ENCODE data around the gene TRPC3.

TRPC3 gene

GRCh38 chr4:121951521-121952110 lies at the start of gene TRPC3:
Gene TRPC3, minus strand, starts transcription at chr4:121952060. Its CDS starts 380 bp downstream, at chr4:121951680.
- DNase-seq (ENCODE audit: low spot score), result peak; percentile 71

GRCh38 chr4:122000849-122001248 lies 49.0 kb upstream of the TRPC3 start:
- DNase-seq (ENCODE audit: low spot score), result no peak

- DNase-seq (ENCODE audit: low spot score), result no peak
Measured at GRCh38 chr4:121998024-121998423, 46.2 kb upstream of the TRPC3 start.

GRCh38 chr4:121995790-121996537 lies 44.1 kb upstream of the TRPC3 start:
- no peak for DNase-seq (ENCODE audit: low spot score)

GRCh38 chr4:121991968-121992367 lies 40.1 kb upstream of the TRPC3 start:
- no peak for DNase-seq (ENCODE audit: low spot score)

GRCh38 chr4:121990489-121990888 lies 38.6 kb upstream of the TRPC3 start:
- no peak for DNase-seq (ENCODE audit: low spot score)

GRCh38 chr4:121989715-121990114 lies 37.9 kb upstream of the TRPC3 start:
- DNase-seq (ENCODE audit: low spot score), result no peak

- DNase-seq (ENCODE audit: low spot score), result no peak
Measured at GRCh38 chr4:121988950-121989349, 37.1 kb upstream of the TRPC3 start.

- DNase-seq (ENCODE audit: low spot score), result peak; percentile 43
Measured at GRCh38 chr4:121980643-121981042, 28.8 kb upstream of the TRPC3 start.

- DNase-seq (ENCODE audit: low spot score), result no peak
Measured at GRCh38 chr4:121978172-121978516, 26.3 kb upstream of the TRPC3 start.

- no peak for DNase-seq (ENCODE audit: low spot score)
Measured at GRCh38 chr4:121977251-121978171, 25.7 kb upstream of the TRPC3 start.

GRCh38 chr4:121975784-121976183 lies 23.9 kb upstream of the TRPC3 start:
- DNase-seq (ENCODE audit: low spot score), result no peak

GRCh38 chr4:121973816-121974215 lies 22.0 kb upstream of the TRPC3 start:
- no peak for DNase-seq (ENCODE audit: low spot score)

GRCh38 chr4:121968859-121969258 lies 17.0 kb upstream of the TRPC3 start:
- DNase-seq (ENCODE audit: low spot score), result no peak

GRCh38 chr4:121964958-121965357 lies 13.1 kb upstream of the TRPC3 start:
- DNase-seq (ENCODE audit: low spot score), result no peak

GRCh38 chr4:121960818-121961217 lies 9.0 kb upstream of the TRPC3 start:
- no peak for DNase-seq (ENCODE audit: low spot score)

GRCh38 chr4:121958777-121959176 lies 6.9 kb upstream of the TRPC3 start:
- no peak for DNase-seq (ENCODE audit: low spot score)

- DNase-seq (ENCODE audit: low spot score), result no peak
Measured at GRCh38 chr4:121957266-121957665, 5.4 kb upstream of the TRPC3 start.

GRCh38 chr4:121953860-121954259 lies 2.0 kb upstream of the TRPC3 start:
- no peak for DNase-seq (ENCODE audit: low spot score)

GRCh38 chr4:121952290-121952689 lies 430 bp upstream of the TRPC3 start:
- DNase-seq (ENCODE audit: low spot score), result no peak

GRCh38 chr4:121950680-121951520 lies 960 bp downstream of the TRPC3 start:
- peak; percentile 54 for DNase-seq (ENCODE audit: low spot score)

GRCh38 chr4:121950212-121950679 lies 1.6 kb downstream of the TRPC3 start:
- peak; percentile 92 for DNase-seq (ENCODE audit: low spot score)
